Measurements from ENCODE around the gene MYO1E.
"Not testable (repeated sequence)": the region's sequence is repeated elsewhere in the genome, so short reads cannot be mapped to it uniquely, and the experiment has no call there.

MYO1E gene

DNA sequence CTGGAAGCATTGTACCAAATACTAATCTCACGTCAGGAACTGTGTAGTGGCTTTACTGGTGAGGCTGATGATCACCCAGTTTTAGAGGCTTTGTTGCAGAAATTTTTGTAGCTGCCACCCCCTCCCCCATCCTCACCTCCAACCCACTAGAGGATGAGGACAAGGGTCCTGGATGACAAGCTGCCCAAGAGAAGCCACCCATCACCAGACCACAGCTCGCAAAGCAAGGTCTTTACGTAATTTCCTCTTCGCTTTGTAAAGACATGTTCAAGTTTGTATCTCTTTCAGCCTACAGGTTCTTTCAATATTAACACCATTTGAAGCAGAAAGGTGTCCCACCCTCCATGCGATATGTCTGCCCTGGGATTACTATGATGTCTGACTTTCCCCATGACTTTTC, 91.8 kb downstream of the MYO1E start:
- CTCF ChIA-PET, result no interaction called here
- POLR2A ChIA-PET, result no interaction called here
- DNase-seq (ENCODE audit: extremely low spot score), result no peak
- TF ChIP-seq ARNT (IDR thresholded peaks at IDR 0.05) (no peak), ELF4 (IDR thresholded peaks at IDR 0.05) (no peak), SP1 (IDR thresholded peaks at IDR 0.05) (no peak), LEF1 (IDR thresholded peaks at IDR 0.05; ENCODE audit: borderline replicate concordance) (no peak), FOXM1 (IDR thresholded peaks at IDR 0.05; ENCODE audit: borderline replicate concordance) (no peak), CTBP1 (IDR thresholded peaks at IDR 0.05; ENCODE audit: borderline replicate concordance) (no peak), BHLHE40 (IDR thresholded peaks at IDR 0.05; ENCODE audit: borderline replicate concordance) (no peak), SUZ12 (IDR thresholded peaks at IDR 0.05) (no peak), L3MBTL2 (conservative IDR thresholded peaks at IDR 0.05) (no peak), ZNF384 (IDR thresholded peaks at IDR 0.05) (no peak), HDGF (IDR thresholded peaks at IDR 0.05; ENCODE audit: borderline replicate concordance) (no peak), TARDBP (IDR thresholded peaks at IDR 0.05) (no peak), FOXA1 (IDR thresholded peaks at IDR 0.05) (no peak), FOXK2 (IDR thresholded peaks at IDR 0.05) (no peak), NFRKB (IDR thresholded peaks at IDR 0.05) (no peak)
- TF ChIP-seq, protein P1, sequence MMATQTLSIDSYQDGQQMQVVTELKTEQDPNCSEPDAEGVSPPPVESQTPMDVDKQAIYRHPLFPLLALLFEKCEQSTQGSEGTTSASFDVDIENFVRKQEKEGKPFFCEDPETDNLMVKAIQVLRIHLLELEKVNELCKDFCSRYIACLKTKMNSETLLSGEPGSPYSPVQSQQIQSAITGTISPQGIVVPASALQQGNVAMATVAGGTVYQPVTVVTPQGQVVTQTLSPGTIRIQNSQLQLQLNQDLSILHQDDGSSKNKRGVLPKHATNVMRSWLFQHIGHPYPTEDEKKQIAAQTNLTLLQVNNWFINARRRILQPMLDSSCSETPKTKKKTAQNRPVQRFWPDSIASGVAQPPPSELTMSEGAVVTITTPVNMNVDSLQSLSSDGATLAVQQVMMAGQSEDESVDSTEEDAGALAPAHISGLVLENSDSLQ (IDR thresholded peaks at IDR 0.05), result no peak

DNA sequence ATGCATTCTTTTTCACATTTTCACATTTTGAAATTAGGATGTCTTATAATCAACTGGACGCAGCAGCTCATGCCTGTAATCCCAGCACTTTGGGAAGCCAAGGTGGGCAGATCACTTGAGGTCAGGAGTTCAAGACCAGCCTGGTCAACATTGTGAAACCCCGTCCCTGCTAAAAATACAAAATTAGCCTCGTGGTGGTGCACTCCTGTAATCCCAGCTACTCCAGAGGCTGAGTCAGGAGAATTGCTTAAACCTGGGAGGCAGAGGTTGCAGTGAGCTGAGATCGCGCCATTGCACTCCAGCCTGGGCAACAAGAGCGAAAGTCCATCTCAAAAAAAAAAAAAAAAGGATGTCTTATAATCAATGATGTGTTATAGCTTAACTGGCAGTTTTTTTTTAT, 92.4 kb downstream of the MYO1E start:
- CTCF ChIA-PET, POLR2A ChIA-PET: not testable (repeated sequence)

DNA sequence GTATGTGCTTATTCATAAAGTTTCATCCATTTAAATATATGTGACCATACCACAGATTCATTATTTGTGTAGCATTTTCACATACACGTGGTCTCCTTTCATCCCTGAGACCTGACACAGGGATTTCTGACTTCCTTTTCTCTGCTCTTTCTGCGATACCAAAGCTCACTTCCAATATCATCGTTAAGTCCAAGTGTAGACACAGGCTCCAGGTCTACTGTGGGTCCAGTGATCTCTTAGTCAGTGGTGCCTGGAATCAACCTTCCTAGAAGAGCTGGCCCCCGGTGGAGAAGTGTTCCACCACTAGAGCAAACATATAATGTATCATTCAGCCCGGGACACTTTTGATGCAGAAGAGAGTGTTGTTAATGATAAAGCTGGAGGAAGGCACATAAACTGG, 93.6 kb downstream of the MYO1E start:
- CTCF ChIA-PET, result no interaction called here
- no peak for DNase-seq (ENCODE audit: extremely low spot score)
- POLR2A ChIA-PET, result no interaction called here
- TF ChIP-seq ARNT (IDR thresholded peaks at IDR 0.05) (no peak), ZNF384 (IDR thresholded peaks at IDR 0.05) (no peak), SP1 (IDR thresholded peaks at IDR 0.05) (no peak), BHLHE40 (IDR thresholded peaks at IDR 0.05; ENCODE audit: borderline replicate concordance) (no peak), TARDBP (IDR thresholded peaks at IDR 0.05) (no peak), FOXK2 (IDR thresholded peaks at IDR 0.05) (no peak), FOXA1 (IDR thresholded peaks at IDR 0.05) (no peak), L3MBTL2 (conservative IDR thresholded peaks at IDR 0.05) (no peak), ELF4 (IDR thresholded peaks at IDR 0.05) (no peak), CTBP1 (IDR thresholded peaks at IDR 0.05; ENCODE audit: borderline replicate concordance) (no peak)
- TF ChIP-seq, protein P1 (IDR thresholded peaks at IDR 0.05), result no peak

More for the DNA sequence above, 92.4 kb downstream of the MYO1E start:
- not testable (repeated sequence) for DNase-seq (ENCODE audit: extremely low spot score)

DNA sequence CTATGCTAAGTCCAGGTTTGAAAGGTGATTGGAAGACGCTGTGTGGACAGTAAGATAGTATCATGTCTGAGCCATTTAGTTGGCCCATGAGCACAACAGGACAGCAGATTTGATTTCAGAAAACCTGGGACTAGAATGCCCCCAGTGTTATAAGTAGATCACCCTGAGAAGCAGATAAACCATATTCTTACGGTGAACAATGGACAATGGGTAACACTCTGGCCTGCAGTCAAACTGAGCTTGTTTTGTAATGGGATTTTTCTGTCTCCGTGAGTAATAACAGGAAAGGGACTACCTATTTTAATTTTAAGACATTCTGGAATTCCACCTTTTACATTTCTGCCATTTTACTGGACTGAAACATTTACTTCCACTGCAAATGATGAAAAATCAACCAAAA, 94.6 kb downstream of the MYO1E start:
- POLR2A ChIA-PET, result no interaction called here
- DNase-seq (ENCODE audit: extremely low spot score), result no peak
- TF ChIP-seq, protein P1 (IDR thresholded peaks at IDR 0.05), result no peak
- no peak for TF ChIP-seq L3MBTL2 (conservative IDR thresholded peaks at IDR 0.05)
- TF ChIP-seq FOXM1 (IDR thresholded peaks at IDR 0.05; ENCODE audit: borderline replicate concordance), result no peak
- TF ChIP-seq BHLHE40 (IDR thresholded peaks at IDR 0.05; ENCODE audit: borderline replicate concordance), result no peak
- TF ChIP-seq ZNF384 (IDR thresholded peaks at IDR 0.05), result no peak
- no peak for TF ChIP-seq ELF4 (IDR thresholded peaks at IDR 0.05)
- no peak for TF ChIP-seq FOXK2 (IDR thresholded peaks at IDR 0.05)
- TF ChIP-seq LEF1 (IDR thresholded peaks at IDR 0.05; ENCODE audit: borderline replicate concordance), result no peak
- no peak for TF ChIP-seq SUZ12 (IDR thresholded peaks at IDR 0.05)
- TF ChIP-seq NFRKB (IDR thresholded peaks at IDR 0.05), result no peak
- no peak for TF ChIP-seq ARNT (IDR thresholded peaks at IDR 0.05)
- no peak for TF ChIP-seq HDGF (IDR thresholded peaks at IDR 0.05; ENCODE audit: borderline replicate concordance)
- no peak for TF ChIP-seq CTBP1 (IDR thresholded peaks at IDR 0.05; ENCODE audit: borderline replicate concordance)
- TF ChIP-seq TARDBP (IDR thresholded peaks at IDR 0.05), result no peak
- no peak for TF ChIP-seq FOXA1 (IDR thresholded peaks at IDR 0.05)
- TF ChIP-seq SP1 (IDR thresholded peaks at IDR 0.05), result no peak
- CTCF ChIA-PET, result no interaction called here

DNA sequence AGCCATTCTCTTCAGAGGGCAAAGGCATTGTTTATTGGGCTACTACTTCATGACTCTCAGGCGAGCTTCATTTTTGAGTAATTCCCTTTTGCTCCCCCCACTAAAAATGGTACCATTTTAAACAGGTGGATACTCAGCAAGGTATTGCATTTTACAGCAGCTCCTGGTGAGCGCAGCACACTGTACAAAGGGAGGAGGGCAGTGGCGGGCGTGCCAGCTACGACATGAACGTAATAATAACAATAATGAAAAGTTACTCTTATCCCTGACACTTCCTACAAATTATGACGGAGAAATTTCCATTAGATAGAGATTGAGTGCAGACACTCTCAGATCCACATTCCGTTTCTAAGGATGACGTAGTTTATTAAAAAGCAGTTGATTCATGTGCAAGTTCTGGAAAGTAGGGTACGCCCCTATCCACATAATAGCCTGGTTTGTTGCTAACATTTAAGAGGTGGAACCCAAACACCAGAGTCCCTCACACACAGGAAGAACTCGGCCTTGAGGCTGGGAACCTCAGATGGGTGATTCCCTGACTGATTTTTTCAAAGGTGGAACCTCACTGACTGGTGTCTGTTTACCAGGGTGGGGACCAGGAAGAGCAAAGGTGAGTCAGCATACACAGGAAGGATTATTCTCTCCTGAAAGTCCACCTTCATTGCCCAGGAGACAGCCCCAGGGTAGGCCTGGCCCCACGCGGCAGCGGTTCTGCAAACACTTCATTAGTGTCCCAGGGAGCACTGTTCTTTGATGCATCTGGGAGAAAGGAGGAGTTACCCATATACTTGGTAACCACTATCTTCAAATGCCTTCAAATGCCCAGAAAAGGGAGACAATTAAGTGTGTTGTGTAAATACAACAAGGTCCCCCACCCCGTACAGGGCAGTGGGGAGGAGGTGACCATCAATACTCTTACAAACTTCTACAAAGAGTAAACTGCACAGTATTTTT, 96.2 kb downstream of the MYO1E start:
- POLR2A ChIA-PET, result no interaction called here
- DNase-seq (ENCODE audit: extremely low spot score), result no peak
- TF ChIP-seq ARNT (IDR thresholded peaks at IDR 0.05), result no peak
- no peak for TF ChIP-seq LEF1 (IDR thresholded peaks at IDR 0.05; ENCODE audit: borderline replicate concordance)
- TF ChIP-seq CTBP1 (IDR thresholded peaks at IDR 0.05; ENCODE audit: borderline replicate concordance), result no peak
- TF ChIP-seq ELF4 (IDR thresholded peaks at IDR 0.05), result no peak
- TF ChIP-seq FOXM1 (IDR thresholded peaks at IDR 0.05; ENCODE audit: borderline replicate concordance), result no peak
- no peak for TF ChIP-seq BHLHE40 (IDR thresholded peaks at IDR 0.05; ENCODE audit: borderline replicate concordance)
- TF ChIP-seq, protein P1 (IDR thresholded peaks at IDR 0.05), result no peak
- no peak for TF ChIP-seq FOXA1 (IDR thresholded peaks at IDR 0.05)
- TF ChIP-seq TARDBP (IDR thresholded peaks at IDR 0.05), result no peak
- TF ChIP-seq L3MBTL2 (conservative IDR thresholded peaks at IDR 0.05), result no peak
- CTCF ChIA-PET, result no interaction called here

Data from HEK293T (cell line).